HepG2 (cell line): Measurements from ENCODE around the gene PSPH. TPM values are rescaled to one million over a fixed set of nuclear protein-coding genes. Genes with fewer than 3 reads are reported as not detected.

Source experiments
- ARID3A ChIP-seq: IDR thresholded peaks from 2 replicates; pipeline ENCODE4 v1.6.1; 2012; ENCODE audit warnings: low read depth, low read length, improper control_type of control experiment
- BHLHE40 ChIP-seq: IDR thresholded peaks from 2 replicates; pipeline ENCODE4 v1.6.1; 2011; ENCODE audit warnings: low read length, improper control_type of control experiment
- ESRRA ChIP-seq: sonication (generic); formaldehyde crosslinking; IDR thresholded peaks from 2 replicates; pipeline ENCODE4 v1.5.1; 2020; ENCODE audit warnings: mild to moderate bottlenecking, low read depth, missing genetic modification reagents
- GATAD2A ChIP-seq: IDR thresholded peaks from 2 replicates; pipeline ENCODE4 v1.6.1; 2016
- HHEX ChIP-seq: IDR thresholded peaks from 2 replicates; pipeline ENCODE4 v1.6.1; 2016; ENCODE audit warnings: control low read depth
- KLF11 ChIP-seq: IDR thresholded peaks from 2 replicates; pipeline ENCODE4 v1.6.1; 2016; ENCODE audit warnings: missing compliant biosample characterization
- KLF12 ChIP-seq: sonication (generic); formaldehyde crosslinking; IDR thresholded peaks from 2 replicates; pipeline ENCODE4 v1.4.0; 2020; ENCODE audit warnings: missing genetic modification reagents, borderline replicate concordance
- MTERF4 ChIP-seq: sonication (generic); formaldehyde crosslinking; IDR thresholded peaks from 2 replicates; pipeline ENCODE4 v1.8.0; 2023; ENCODE audit warnings: mild to moderate bottlenecking, missing genetic modification reagents
- NAIF1 ChIP-seq: sonication (generic); formaldehyde crosslinking; IDR thresholded peaks from 2 replicates; pipeline ENCODE4 v1.5.0; 2020; ENCODE audit warnings: mild to moderate bottlenecking, missing genetic modification reagents, borderline replicate concordance
- NR2C2 ChIP-seq: sonication (generic); formaldehyde crosslinking; IDR thresholded peaks from 2 replicates; pipeline ENCODE4 v1.4.0; 2020; ENCODE audit warnings: missing genetic modification reagents, mild to moderate bottlenecking, moderate library complexity, borderline replicate concordance
- RARA ChIP-seq: IDR thresholded peaks from 2 replicates; pipeline ENCODE4 v1.6.1; 2016; ENCODE audit warnings: missing genetic modification reagents, missing compliant biosample characterization
- RCOR2 ChIP-seq: IDR thresholded peaks from 2 replicates; pipeline ENCODE4 v1.6.1; 2016; ENCODE audit warnings: missing biosample characterization, missing genetic modification reagents
- RFX3 ChIP-seq: IDR thresholded peaks from 2 replicates; pipeline ENCODE4 v1.6.1; 2016; ENCODE audit warnings: missing biosample characterization, missing genetic modification reagents
- SETDB1 ChIP-seq: sonication (generic); formaldehyde crosslinking; IDR thresholded peaks from 2 replicates; pipeline ENCODE4 v1.5.1; 2020; ENCODE audit warnings: missing genetic modification reagents, mild to moderate bottlenecking, borderline replicate concordance
- SP140L ChIP-seq: sonication (generic); formaldehyde crosslinking; IDR thresholded peaks from 2 replicates; pipeline ENCODE4 v1.4.0; 2020; ENCODE audit warnings: missing genetic modification reagents, borderline replicate concordance
- SP5 ChIP-seq: IDR thresholded peaks from 2 replicates; pipeline ENCODE4 v1.6.1; 2016; ENCODE audit warnings: low read depth, borderline replicate concordance
- TEAD2 ChIP-seq: sonication (generic); formaldehyde crosslinking; IDR thresholded peaks from 2 replicates; pipeline ENCODE4 v1.9.0; 2021; ENCODE audit warnings: missing genetic modification reagents
- ZBTB10 ChIP-seq: sonication (generic); formaldehyde crosslinking; IDR thresholded peaks from 2 replicates; pipeline ENCODE4 v1.4.0; 2020; ENCODE audit warnings: missing genetic modification reagents, borderline replicate concordance
- ZBTB21 ChIP-seq: sonication (generic); formaldehyde crosslinking; IDR thresholded peaks from 2 replicates; pipeline ENCODE4 v1.4.0; 2020; ENCODE audit warnings: missing genetic modification reagents
- ZBTB38 ChIP-seq: sonication (generic); formaldehyde crosslinking; IDR thresholded peaks from 2 replicates; pipeline ENCODE4 v1.5.1; 2020; ENCODE audit warnings: mild to moderate bottlenecking, missing genetic modification reagents
- ZBTB49 ChIP-seq: sonication (generic); formaldehyde crosslinking; IDR thresholded peaks from 2 replicates; pipeline ENCODE4 v1.4.0; 2020; ENCODE audit warnings: missing genetic modification reagents, borderline replicate concordance
- ZNF121 ChIP-seq: sonication (generic); formaldehyde crosslinking; IDR thresholded peaks from 2 replicates; pipeline ENCODE4 v1.5.0; 2020; ENCODE audit warnings: mild to moderate bottlenecking, missing genetic modification reagents
- ZNF274 ChIP-seq: sonication (generic); formaldehyde crosslinking; IDR thresholded peaks from 2 replicates; pipeline ENCODE4 v1.5.1; 2020; ENCODE audit warnings: mild to moderate bottlenecking, missing genetic modification reagents
- ZNF484 ChIP-seq: sonication (generic); formaldehyde crosslinking; IDR thresholded peaks from 2 replicates; pipeline ENCODE4 v1.5.1; 2020; ENCODE audit warnings: mild to moderate bottlenecking, low read depth, missing genetic modification reagents, borderline replicate concordance
- ZNF780A ChIP-seq: sonication (generic); formaldehyde crosslinking; IDR thresholded peaks from 2 replicates; pipeline ENCODE4 v1.8.0; 2022; ENCODE audit warnings: mild to moderate bottlenecking, missing genetic modification reagents, moderate library complexity
- polyA plus RNA-seq, 8 experiments: library from polyadenylated mRNA; depleted of rRNA in 3 of 8; stranded (reverse) in 7 of 8; unstranded in 1 of 8; fragments of >200 nt; fragmentation: Illumina TruSeq in 4 of 8; extraction: Trizol in 4 of 8; gene quantifications; 2 replicates each; pipeline versions ENCODE4 v1.2.1 to v1.2.3, GENCODE V29; 2011 to 2016; ENCODE audit warnings: low read depth in 4 of 8, missing spikeins in 1 of 8, mixed read lengths in 1 of 8; ENCODE audit not compliant: insufficient read depth in 1 of 8
- total RNA-seq, 5 experiments: library from RNA; depleted of rRNA; stranded (reverse); fragments of >200 nt; fragmentation: Illumina TruSeq; extraction: Trizol; gene quantifications; 2 replicates each; pipeline ENCODE4 v1.2.3, GENCODE V29; 2016; ENCODE audit warnings: low read depth in 1 of 5

The PSPH gene
- total and polyA plus RNA-seq, 2 of the 13 experiments (the other 11 are each of a cell fraction or from before 2014, with no cell fraction given): 85.5 to 124 TPM

GRCh38 chr7:56028942-56029630, 22.2 kb downstream of the PSPH start (continued):
- TF ChIP-seq ZBTB49: no peak
- 0 out of 2 replicates have a peak, but pooled peaks have one; percentile 3 for TF ChIP-seq ZBTB10 (CRISPR knock-in tag)
- TF ChIP-seq GATAD2A: peak; percentile 71
- no peak for TF ChIP-seq SETDB1 (CRISPR knock-in tag)
- no peak for TF ChIP-seq SP140L (CRISPR knock-in tag)
- no peak for TF ChIP-seq ZBTB38 (CRISPR knock-in tag)
- TF ChIP-seq ZNF780A (CRISPR knock-in tag): no peak
- no peak for TF ChIP-seq RFX3
- no peak for TF ChIP-seq MTERF4
- TF ChIP-seq TEAD2 (CRISPR knock-in tag): no peak
- TF ChIP-seq SP5 (CRISPR knock-in tag): no peak
- TF ChIP-seq ZNF121 (CRISPR knock-in tag): no peak; the same call in 1 of the 2 replicates
- no peak for TF ChIP-seq KLF11 (CRISPR knock-in tag)
- TF ChIP-seq ESRRA (CRISPR knock-in tag): no peak
- TF ChIP-seq ZNF274 (CRISPR knock-in tag): no peak
- no peak for TF ChIP-seq NAIF1 (CRISPR knock-in tag)
- TF ChIP-seq KLF12: no peak
- TF ChIP-seq RARA (CRISPR knock-in tag): peak; percentile 81
- no peak for TF ChIP-seq HHEX (CRISPR knock-in tag)
- no peak for TF ChIP-seq RCOR2 (CRISPR knock-in tag)
- no peak for TF ChIP-seq ZBTB21
- no peak for TF ChIP-seq ZNF484 (CRISPR knock-in tag)
- TF ChIP-seq ARID3A: peak; percentile 83
- peak; percentile 40 for TF ChIP-seq NR2C2 (CRISPR knock-in tag)
- TF ChIP-seq BHLHE40: no peak
